NCI-H2227 (cell line): ENCODE data around the gene DYNLRB2.

Source experiments
- DNase-seq: peaks from one replicate; lab custom pipeline; 2025; ENCODE audit not compliant: unreplicated experiment; lab: John Stamatoyannopoulos, UW

DYNLRB2 gene

DNA sequence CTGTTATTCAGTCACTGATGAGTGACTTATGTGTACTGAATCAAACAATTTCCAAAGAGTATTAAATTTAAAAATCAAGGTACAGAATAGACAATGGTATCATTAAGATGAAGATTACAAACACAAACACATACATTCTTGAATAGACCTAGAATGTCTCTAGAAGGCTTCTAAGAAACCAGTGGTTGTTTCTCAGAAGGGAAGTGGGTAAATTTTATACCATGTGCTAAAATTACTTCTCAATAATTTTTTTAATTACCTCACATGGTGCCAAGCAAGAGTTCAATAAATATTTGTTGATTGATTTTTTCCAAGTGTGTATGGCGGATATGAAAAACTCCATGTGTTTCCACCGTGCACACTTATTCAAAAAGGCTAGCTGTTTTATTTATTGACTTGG is 6.4 kb downstream of the DYNLRB2 start:
- no peak for DNase-seq

GRCh38 chr16:80552277-80552676 is 11.5 kb downstream of the DYNLRB2 start:
- no peak for DNase-seq

GRCh38 chr16:80554033-80554432 is 13.2 kb downstream of the DYNLRB2 start:
- DNase-seq = no peak

DNA sequence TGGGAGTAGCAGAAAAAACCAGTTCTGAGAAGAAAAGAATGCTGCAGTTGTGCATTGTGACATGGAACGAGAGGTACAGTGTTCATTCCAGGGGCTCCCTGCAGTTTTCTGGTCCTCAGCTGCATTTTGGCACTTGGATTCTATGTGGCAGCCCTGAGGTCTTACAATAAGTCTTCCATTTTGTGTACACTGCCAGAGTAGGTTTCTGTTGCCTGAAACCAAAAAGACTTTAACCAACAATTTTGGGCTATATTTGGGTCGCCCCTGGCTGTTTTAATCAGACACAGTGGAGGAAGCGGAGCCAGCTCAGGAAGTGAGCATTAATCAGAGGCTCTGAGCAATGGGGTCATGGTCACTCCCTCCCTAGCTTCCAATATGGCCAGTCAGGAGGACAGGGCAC is 15.7 kb downstream of the DYNLRB2 start:
- no peak for DNase-seq

DNA sequence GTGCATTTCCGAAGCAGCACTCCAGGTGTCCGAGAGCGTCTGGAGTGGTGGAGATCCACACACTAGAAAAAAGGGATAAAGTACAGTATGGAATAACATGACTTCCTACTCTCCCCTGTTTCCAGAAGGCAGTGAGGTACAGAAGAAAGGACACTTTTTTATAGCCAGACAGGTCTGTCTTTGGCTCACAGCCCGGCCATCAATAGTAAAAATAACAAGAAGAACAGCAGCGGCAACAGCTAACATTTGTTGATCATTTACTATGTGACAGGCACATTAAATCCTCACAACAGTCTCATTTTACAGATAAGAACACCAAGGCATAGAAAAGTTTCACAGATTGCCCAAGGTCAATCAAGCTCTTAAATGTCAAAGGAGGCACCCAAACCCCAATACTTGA is 16.2 kb downstream of the DYNLRB2 start:
- DNase-seq = no peak

DNA sequence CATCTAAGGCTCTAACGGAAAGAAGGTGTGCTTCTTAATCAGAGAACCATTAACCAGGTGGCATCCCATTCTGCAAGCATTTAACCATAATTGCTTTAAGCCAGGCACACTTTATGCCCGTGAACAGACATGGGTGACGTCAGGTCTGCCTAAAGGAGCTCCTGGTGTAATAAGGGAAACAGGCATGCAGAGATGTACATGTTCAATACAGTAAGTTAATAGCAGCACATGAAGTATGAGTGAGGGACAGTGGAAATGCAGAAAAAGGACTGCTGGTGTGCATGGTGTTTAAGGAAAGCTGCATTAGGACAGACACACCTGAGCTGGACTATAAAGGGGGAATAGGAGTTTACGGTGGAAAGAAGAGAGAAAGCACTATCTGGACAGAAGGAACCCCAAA is 18.6 kb downstream of the DYNLRB2 start:
- no peak for DNase-seq

DNA sequence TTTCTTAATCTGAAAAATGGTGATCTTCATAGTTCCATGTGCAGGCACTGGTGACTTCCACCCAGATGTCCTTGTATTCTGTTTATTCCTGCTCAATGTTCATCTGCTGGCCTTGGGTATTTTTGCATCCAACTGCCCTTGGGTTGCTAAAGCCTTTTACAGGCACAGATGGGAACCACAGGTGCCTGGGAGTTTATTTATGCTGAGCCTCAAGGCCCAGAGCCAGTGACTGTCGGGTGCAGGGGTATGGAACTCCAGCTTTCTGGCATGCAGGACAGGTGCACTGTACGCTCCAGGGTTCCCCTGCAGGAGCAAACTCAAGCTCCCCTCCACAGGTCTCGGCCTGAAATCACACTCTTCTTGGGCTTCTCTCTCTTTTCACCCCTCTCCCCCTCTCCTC is 22.3 kb downstream of the DYNLRB2 start:
- DNase-seq = no peak

GRCh38 chr16:80564394-80564793 is 23.6 kb downstream of the DYNLRB2 start:
- no peak for DNase-seq

DNA sequence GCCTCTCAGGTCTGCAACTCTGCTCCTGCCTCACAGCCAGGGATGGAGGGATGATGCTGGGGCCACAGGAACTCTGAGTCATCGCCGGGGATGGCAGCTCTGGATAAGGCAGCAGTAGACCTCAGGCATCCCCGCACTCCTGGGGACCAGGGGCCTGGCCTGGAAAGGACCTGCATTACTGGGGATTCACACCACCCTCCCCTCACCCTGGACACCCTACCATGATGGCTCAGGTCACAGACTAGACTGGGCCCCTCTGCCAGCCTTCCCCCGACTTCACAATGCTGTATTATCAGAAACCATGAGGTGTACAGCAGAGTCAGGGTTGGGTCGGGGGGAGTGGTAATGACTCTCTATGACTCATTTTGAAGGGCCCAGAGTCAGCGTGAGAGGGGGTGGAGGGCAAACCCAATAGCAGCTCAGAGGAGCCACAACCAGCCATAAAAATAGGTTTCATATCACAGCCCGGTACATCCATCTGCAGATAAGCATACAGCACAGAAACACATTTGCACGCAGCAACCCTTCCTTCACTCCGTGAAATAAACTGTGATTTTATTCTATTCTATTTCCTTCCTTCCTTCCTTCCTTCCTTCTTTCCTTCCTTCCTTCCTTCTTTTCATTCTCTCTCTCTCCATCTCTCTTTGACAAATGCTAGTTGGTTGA is 28.8 kb downstream of the DYNLRB2 start:
- no peak for DNase-seq

DNA sequence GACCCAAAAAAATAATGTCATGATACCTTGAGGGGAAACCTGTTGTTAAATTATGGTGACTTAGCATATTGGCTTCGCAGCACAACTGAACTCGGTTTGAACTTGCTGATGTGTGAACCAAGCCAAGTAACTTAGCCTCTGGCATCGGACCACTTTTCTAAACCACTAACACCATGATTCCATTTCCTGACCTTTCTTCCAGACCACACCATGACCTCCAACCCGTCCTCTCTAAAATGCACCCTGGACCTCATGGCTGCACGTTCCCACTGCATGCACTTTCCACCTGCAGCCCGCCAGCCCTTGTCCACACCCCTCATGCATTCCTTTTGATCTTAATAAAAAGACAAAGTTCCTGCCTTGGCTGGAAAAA is 29.3 kb downstream of the DYNLRB2 start:
- DNase-seq = no peak

DNA sequence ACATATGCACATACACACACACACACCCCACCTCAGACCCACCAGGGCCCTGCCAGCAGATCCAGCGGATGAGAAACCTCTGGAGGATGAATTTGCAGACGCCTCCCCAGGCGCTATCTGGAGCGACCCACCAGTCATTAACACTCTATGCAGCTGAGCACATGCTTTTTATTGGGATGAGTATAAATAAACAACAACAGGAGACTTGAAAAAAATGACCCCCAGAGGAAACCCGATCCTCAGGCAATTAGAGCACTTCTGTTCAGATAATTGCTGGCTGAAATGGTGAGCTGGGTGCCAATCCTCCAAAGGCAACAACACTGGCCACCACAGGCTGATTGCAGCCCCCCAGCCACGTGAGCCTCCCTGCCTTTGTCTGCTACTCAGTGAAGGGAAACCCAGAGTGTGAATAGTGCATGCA is 32.9 kb downstream of the DYNLRB2 start:
- peak; percentile 71 for DNase-seq

GRCh38 chr16:80576343-80576912 is 35.6 kb downstream of the DYNLRB2 start:
- no peak for DNase-seq

DNA sequence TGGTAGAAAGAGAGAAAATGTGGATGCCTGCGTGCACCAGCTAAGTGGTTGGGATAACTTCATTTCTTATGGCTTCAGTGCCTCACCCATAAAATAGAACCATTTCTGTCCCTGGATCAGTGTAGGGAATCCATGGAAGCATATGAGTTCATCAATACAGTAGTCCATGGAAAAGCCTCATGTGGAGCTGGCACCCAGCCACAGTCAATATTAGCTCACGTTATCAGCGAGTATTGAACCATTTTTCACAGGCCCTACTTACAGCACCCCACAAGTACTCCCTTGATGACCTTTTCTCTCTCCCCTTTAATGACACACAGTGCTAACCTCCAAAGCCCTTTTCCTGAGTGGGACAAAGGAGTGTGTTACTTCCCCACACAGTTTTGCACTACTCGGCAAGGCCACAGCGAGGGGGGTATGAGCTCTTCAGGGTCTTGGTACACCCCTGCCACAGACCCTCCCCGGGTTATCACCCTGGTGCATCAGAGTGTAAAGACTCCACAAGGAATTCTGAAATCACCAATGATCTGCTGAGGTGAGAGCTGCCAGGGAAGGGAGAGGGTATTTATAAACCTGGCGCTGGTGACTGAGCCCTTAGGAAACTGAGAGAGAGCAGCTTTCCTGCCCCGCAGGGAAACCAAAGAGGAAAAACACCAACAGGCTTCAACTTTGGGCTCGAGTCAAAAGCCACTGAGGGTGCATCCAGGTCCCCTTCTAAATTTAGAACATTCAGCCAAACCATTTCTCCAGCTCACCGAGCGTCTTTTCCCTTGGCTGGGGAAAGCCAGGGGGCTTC is 36.9 kb downstream of the DYNLRB2 start:
- DNase-seq = no peak

DNA sequence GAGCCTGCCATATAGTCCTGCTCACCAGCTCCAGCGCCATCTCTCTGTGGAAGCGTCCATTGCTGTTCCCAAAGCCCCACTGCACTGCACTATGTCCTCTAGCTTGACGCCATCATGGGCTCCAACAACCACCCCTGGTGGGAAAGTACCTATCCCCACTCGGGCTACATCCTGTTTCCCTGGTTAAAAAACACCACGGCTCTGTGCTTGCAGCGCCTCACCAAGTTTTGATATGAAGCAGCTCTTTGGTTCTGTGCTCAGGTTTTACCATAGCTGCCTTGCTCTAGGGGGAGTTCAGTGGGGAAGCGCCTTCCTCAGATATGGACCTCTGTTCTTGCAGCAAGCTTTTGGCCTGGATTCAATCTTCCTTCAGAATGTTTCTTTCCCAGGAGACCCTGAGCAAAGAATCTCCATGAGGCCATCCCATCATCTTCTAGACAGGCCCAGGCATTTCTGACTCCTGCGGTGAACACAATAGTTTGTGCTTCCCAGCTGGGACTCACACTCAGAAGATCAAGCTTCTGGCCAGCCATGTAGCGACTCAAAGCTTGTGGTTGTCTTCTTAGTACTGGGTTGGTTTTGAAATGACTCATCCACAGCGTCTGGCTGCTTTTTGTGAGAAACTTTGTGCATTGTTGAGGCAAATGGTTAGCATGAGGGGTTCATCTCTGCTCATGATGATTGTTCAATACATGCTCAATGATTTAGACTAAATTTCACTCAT is 39.5 kb downstream of the DYNLRB2 start:
- DNase-seq = no peak

GRCh38 chr16:80583466-80583865 is 42.7 kb downstream of the DYNLRB2 start:
- no peak for DNase-seq

GRCh38 chr16:80585764-80586163 is 45.0 kb downstream of the DYNLRB2 start:
- DNase-seq = no peak

GRCh38 chr16:80586476-80586875 is 45.7 kb downstream of the DYNLRB2 start:
- no peak for DNase-seq

- no peak for DNase-seq
These were observed 46.3 kb downstream of the DYNLRB2 start for GRCh38 chr16:80587071-80587470.

- DNase-seq = no peak
These were observed 50.5 kb downstream of the DYNLRB2 start for GRCh38 chr16:80591071-80591915.

DNA sequence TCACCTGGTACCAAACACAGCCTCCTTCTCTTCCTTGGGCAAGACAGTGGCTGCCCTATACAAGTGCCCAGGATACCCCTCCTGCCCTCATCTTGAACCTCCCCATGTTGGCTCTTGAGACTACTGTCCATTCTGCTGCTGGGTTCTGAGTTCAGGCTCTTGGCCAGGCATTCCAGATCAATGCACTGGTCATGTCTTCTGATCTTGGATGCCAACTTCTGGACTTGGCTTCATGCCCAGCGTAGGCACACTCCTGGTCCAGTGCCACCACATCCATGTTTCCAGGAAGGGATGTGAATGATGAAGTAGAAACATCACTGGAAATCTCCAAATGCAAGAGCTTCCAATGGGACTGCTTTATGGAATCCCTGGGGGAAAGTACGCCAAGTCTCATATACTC is 51.5 kb downstream of the DYNLRB2 start:
- no peak for DNase-seq

DNA sequence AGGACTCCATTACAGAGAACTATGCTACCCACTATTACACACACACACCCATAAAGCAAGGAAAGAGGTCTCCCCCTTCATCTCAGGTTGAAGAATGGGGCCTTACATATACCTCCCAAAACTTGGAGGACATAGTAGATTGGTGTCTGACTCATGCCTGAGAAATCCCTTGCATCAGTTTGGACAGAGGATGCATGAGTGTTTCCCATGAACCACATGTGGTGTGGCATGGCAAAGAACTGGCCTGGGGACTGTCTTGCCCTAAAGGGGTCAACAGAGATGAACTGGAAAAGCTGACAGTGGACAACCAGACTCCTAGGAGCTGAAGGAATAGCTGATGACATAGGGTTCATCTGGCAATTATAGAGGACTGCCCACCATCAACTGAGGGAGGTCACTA is 54.0 kb downstream of the DYNLRB2 start:
- DNase-seq = no peak
